Fibroblast of skin of left quadriceps (primary cell): ENCODE measurements around the gene PAM.
"Not testable (repeated sequence)": the region's sequence is repeated elsewhere in the genome, so short reads cannot be mapped to it uniquely, and the experiment has no call there.

ENCODE experiments used
- DNase-seq, 2 experiments: peaks; one replicate each; pipeline ENCODE4 v3.0.0-alpha.2; 2013; ENCODE audit warnings: low read depth in 2 of 2

PAM gene

GRCh38 chr5:102751903-102752376, 3.2 kb upstream of the PAM start:
- not testable (repeated sequence) for DNase-seq

GRCh38 chr5:102753889-102754766, 977 bp upstream of the PAM start:
- DNase-seq: no peak

GRCh38 chr5:102755686-102756371, 724 bp downstream of the PAM start:
- DNase-seq: peak in 1 of 2 experiments; percentile 37

GRCh38 chr5:102758576-102758975, 3.5 kb downstream of the PAM start:
- peak in 1 of 2 experiments; percentile 28 for DNase-seq

- no peak for DNase-seq
Observed at GRCh38 chr5:102759289-102759688, 4.2 kb downstream of the PAM start.

GRCh38 chr5:102759700-102760099, 4.6 kb downstream of the PAM start:
- DNase-seq: no peak

- DNase-seq: no peak
Observed at GRCh38 chr5:102760815-102761214, 5.7 kb downstream of the PAM start.

- peak in 1 of 2 experiments; percentile 29 for DNase-seq
Observed at GRCh38 chr5:102762095-102762534, 7.0 kb downstream of the PAM start.

GRCh38 chr5:102762562-102763227, 7.6 kb downstream of the PAM start:
- DNase-seq: no peak

- DNase-seq: no peak
Observed at GRCh38 chr5:102763734-102764133, 8.6 kb downstream of the PAM start.

- DNase-seq: no peak
Observed at GRCh38 chr5:102764381-102765004, 9.4 kb downstream of the PAM start.

GRCh38 chr5:102765350-102765749, 10.2 kb downstream of the PAM start:
- DNase-seq: no peak

GRCh38 chr5:102766295-102767090, 11.4 kb downstream of the PAM start:
- DNase-seq: no peak

GRCh38 chr5:102767862-102768261, 12.8 kb downstream of the PAM start:
- DNase-seq: no peak

- no peak for DNase-seq
Observed at GRCh38 chr5:102770803-102771202, 15.7 kb downstream of the PAM start.

- no peak for DNase-seq
Observed at GRCh38 chr5:102771435-102771834, 16.3 kb downstream of the PAM start.

GRCh38 chr5:102772273-102772672, 17.2 kb downstream of the PAM start:
- no peak for DNase-seq

- no peak for DNase-seq
Observed at GRCh38 chr5:102773133-102773532, 18.0 kb downstream of the PAM start.

GRCh38 chr5:102775756-102776155, 20.7 kb downstream of the PAM start:
- DNase-seq: not testable (repeated sequence)

GRCh38 chr5:102777099-102777498, 22.0 kb downstream of the PAM start:
- no peak for DNase-seq

- DNase-seq: peak; percentile 62 to 64
Observed at GRCh38 chr5:102778478-102778877, 23.4 kb downstream of the PAM start.
